ENCODE measurements around the gene ICE2. TPM values are rescaled to one million over a fixed set of nuclear protein-coding genes. Genes with fewer than 3 reads are reported as not detected.

ICE2 gene
- total and polyA plus RNA-seq, 4 donors: 5.7 to 26.6 (median 16.8) TPM

DNA sequence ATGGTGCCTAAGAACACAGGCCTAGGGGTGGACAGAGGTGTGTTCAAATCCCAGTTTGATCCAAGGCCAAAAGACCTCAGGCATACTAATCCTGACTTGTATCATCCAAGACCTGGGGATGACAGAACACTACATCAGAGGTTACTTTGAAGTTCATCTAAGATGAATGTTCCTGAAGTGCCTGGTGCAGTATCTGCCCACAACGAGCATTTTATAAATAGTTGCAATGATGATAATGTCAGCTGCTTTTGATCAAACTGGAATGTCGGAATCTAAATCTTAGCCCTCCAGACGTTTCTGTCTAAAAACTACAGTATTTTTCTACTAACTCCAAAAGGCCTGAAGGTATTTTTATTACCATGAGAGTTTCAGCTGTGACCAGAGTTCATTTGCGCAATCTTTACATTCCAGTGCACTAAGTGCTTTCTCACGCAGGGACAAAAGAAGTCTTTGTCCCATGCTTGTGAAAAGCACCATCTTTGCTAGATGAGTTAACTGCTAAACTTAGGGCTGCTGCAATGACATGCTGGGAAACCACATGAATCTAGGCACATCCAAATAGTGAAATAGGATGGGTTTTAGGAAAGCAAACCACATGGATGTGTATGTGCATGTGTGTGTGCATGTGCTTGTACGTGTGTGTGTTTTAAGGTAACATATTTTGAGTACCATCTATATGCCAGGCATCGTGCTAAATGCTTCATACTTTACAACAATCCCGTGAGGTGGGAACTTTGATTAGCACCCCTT lies 99.2 kb downstream of the ICE2 start:
- no peaks in the 10 kb centered on the region for H3K27me3 ChIP-seq (ENCODE audit: control insufficient read depth in 4 of 4, insufficient read depth in 4 of 4, low read length in 3 of 4)
- 82% methylated on average over 8 of the region's 8 CpGs for WGBS
- no peak for TF ChIP-seq SP1 (IDR thresholded peaks at IDR 0.05)
- TF ChIP-seq GABPA (IDR thresholded peaks at IDR 0.05 in 1 of 2, conservative IDR thresholded peaks at IDR 0.05 in 1 of 2): no peak
- TF ChIP-seq FOXA2 (IDR thresholded peaks at IDR 0.05): no peak
- no peak for TF ChIP-seq NR2F2 (IDR thresholded peaks at IDR 0.05)
- no peak for TF ChIP-seq JUND (IDR thresholded peaks at IDR 0.05)
- no peak for TF ChIP-seq EGR1 (IDR thresholded peaks at IDR 0.05; ENCODE audit: low read depth in 2 of 2)
- no peak for TF ChIP-seq RAD21 (IDR thresholded peaks at IDR 0.05)
- no peak for TF ChIP-seq TAF1 (conservative IDR thresholded peaks at IDR 0.05)
- TF ChIP-seq CTCF (IDR thresholded peaks at IDR 0.05; ENCODE audit: low read depth, low read length, missing input control): no peak
- H3K4me1 ChIP-seq (ENCODE audit: control insufficient read depth in 4 of 4, insufficient read depth in 4 of 4, low read length in 3 of 4): peaks cover 0 to 2% (median 0%) of the 10 kb centered on the region in 4 donors
- H3K9ac ChIP-seq (ENCODE audit: low read depth in 1 of 2, low read length in 2 of 2): no peak overlapping the region
- H3K36me3 ChIP-seq (ENCODE audit: control insufficient read depth in 4 of 4, insufficient read depth in 3 of 4, low read depth in 1 of 4, low read length in 3 of 4): peaks cover 0 to 7% (median 2%) of the 10 kb centered on the region in 4 donors
- no peak overlapping the region for H3K27ac ChIP-seq (ENCODE audit: low read depth in 1 of 2, low read length in 2 of 2)
- H3K4me3 ChIP-seq (ENCODE audit: low read depth in 1 of 3, low read length in 3 of 3): no peak overlapping the region
- DNase-seq (ENCODE audit: low spot score): no peak
- no peaks in the 10 kb centered on the region for H3K9me3 ChIP-seq (ENCODE audit: control insufficient read depth in 4 of 4, low read length in 3 of 4)

- Histone ChIP-seq H3K27ac (ENCODE audit: low read depth in 1 of 2, low read length in 2 of 2) (no peak overlapping the region), H3K4me3 (ENCODE audit: low read depth in 1 of 3, low read length in 3 of 3) (no peak overlapping the region), H3K36me3 (ENCODE audit: control insufficient read depth in 4 of 4, insufficient read depth in 3 of 4, low read depth in 1 of 4, low read length in 3 of 4) (peaks cover 0 to 7% (median 2%) of the 10 kb centered on the region in 4 donors), H3K4me1 (ENCODE audit: control insufficient read depth in 4 of 4, insufficient read depth in 4 of 4, low read length in 3 of 4) (peaks cover 0 to 3% (median 0%) of the 10 kb centered on the region in 4 donors), H3K9ac (ENCODE audit: low read depth in 1 of 2, low read length in 2 of 2) (no peak overlapping the region), H3K27me3 (ENCODE audit: control insufficient read depth in 4 of 4, insufficient read depth in 4 of 4, low read length in 3 of 4) (no peaks in the 10 kb centered on the region), H3K9me3 (ENCODE audit: control insufficient read depth in 4 of 4, low read length in 3 of 4) (no peaks in the 10 kb centered on the region)
- no peak for TF ChIP-seq NR2F2 (IDR thresholded peaks at IDR 0.05)
- TF ChIP-seq GABPA (IDR thresholded peaks at IDR 0.05 in 1 of 2, conservative IDR thresholded peaks at IDR 0.05 in 1 of 2): no peak
- no peak for TF ChIP-seq RAD21 (IDR thresholded peaks at IDR 0.05)
- no peak for TF ChIP-seq HNF4A (conservative IDR thresholded peaks at IDR 0.05)
- TF ChIP-seq SP1 (IDR thresholded peaks at IDR 0.05): no peak
- TF ChIP-seq YY1 (IDR thresholded peaks at IDR 0.05): no peak
- no peak for TF ChIP-seq TAF1 (conservative IDR thresholded peaks at IDR 0.05)
- TF ChIP-seq FOXA2 (IDR thresholded peaks at IDR 0.05): no peak
- TF ChIP-seq, protein P1, sequence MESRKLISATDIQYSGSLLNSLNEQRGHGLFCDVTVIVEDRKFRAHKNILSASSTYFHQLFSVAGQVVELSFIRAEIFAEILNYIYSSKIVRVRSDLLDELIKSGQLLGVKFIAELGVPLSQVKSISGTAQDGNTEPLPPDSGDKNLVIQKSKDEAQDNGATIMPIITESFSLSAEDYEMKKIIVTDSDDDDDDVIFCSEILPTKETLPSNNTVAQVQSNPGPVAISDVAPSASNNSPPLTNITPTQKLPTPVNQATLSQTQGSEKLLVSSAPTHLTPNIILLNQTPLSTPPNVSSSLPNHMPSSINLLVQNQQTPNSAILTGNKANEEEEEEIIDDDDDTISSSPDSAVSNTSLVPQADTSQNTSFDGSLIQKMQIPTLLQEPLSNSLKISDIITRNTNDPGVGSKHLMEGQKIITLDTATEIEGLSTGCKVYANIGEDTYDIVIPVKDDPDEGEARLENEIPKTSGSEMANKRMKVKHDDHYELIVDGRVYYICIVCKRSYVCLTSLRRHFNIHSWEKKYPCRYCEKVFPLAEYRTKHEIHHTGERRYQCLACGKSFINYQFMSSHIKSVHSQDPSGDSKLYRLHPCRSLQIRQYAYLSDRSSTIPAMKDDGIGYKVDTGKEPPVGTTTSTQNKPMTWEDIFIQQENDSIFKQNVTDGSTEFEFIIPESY (IDR thresholded peaks at IDR 0.05): no peak
- no peak for TF ChIP-seq REST (IDR thresholded peaks at IDR 0.05)
- no peak for TF ChIP-seq MAX (IDR thresholded peaks at IDR 0.05)
- TF ChIP-seq, protein P2, sequence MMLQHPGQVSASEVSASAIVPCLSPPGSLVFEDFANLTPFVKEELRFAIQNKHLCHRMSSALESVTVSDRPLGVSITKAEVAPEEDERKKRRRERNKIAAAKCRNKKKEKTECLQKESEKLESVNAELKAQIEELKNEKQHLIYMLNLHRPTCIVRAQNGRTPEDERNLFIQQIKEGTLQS (IDR thresholded peaks at IDR 0.05): no peak
- no peak for TF ChIP-seq FOXA1 (IDR thresholded peaks at IDR 0.05)
- no peak for TF ChIP-seq CTCF (IDR thresholded peaks at IDR 0.05; ENCODE audit: low read depth, low read length, missing input control)
- TF ChIP-seq EGR1 (IDR thresholded peaks at IDR 0.05; ENCODE audit: low read depth in 2 of 2): no peak
- TF ChIP-seq HNF4G (IDR thresholded peaks at IDR 0.05): no peak
- DNase-seq (ENCODE audit: low spot score): no peak
- 98% methylated on average over 1 of the region's 1 CpG for WGBS
Measured at GRCh38 chr15:60379185-60379524, 99.8 kb downstream of the ICE2 start.

All from liver (tissue), 9 donors.